Stimulated activated naive CD4-positive, alpha-beta T cell (primary cell): ENCODE measurements around the gene BASP1.
"Not testable (repeated sequence)": the region's sequence is repeated elsewhere in the genome, so short reads cannot be mapped to it uniquely, and the experiment has no call there.

Source experiments
- DNase-seq, 6 experiments: peaks; one replicate each; lab custom pipeline; 2025; lab: John Stamatoyannopoulos, UW

BASP1 gene

GRCh38 chr5:17223367-17224185 is 6.1 kb downstream of the BASP1 start:
- no peak for DNase-seq

- DNase-seq = no peak
Observed at GRCh38 chr5:17224858-17225511, 7.6 kb downstream of the BASP1 start.

- DNase-seq = no peak
Observed at GRCh38 chr5:17225520-17225919, 8.1 kb downstream of the BASP1 start.

- no peak for DNase-seq
Observed at GRCh38 chr5:17227868-17228267, 10.4 kb downstream of the BASP1 start.

GRCh38 chr5:17228821-17229291 is 11.4 kb downstream of the BASP1 start:
- DNase-seq = no peak

- DNase-seq = no peak
Observed at GRCh38 chr5:17229313-17229712, 11.9 kb downstream of the BASP1 start.

- no peak for DNase-seq
Observed at GRCh38 chr5:17230191-17230590, 12.8 kb downstream of the BASP1 start.

GRCh38 chr5:17230808-17231525 is 13.5 kb downstream of the BASP1 start:
- DNase-seq = no peak

GRCh38 chr5:17232405-17232804 is 15.0 kb downstream of the BASP1 start:
- no peak for DNase-seq

- no peak for DNase-seq
Observed at GRCh38 chr5:17233488-17233887, 16.1 kb downstream of the BASP1 start.

- no peak for DNase-seq
Observed at GRCh38 chr5:17234374-17234773, 16.9 kb downstream of the BASP1 start.

GRCh38 chr5:17235731-17236330 is 18.4 kb downstream of the BASP1 start:
- DNase-seq = no peak

- DNase-seq = no peak
Observed at GRCh38 chr5:17238521-17239041, 21.1 kb downstream of the BASP1 start.

GRCh38 chr5:17239953-17240352 is 22.5 kb downstream of the BASP1 start:
- DNase-seq = no peak

GRCh38 chr5:17240487-17240886 is 23.1 kb downstream of the BASP1 start:
- DNase-seq = no peak

GRCh38 chr5:17241635-17242034 is 24.2 kb downstream of the BASP1 start:
- no peak for DNase-seq

GRCh38 chr5:17243287-17244063 is 26.0 kb downstream of the BASP1 start:
- DNase-seq = no peak

- no peak for DNase-seq
Observed at GRCh38 chr5:17249029-17249634, 31.7 kb downstream of the BASP1 start.

GRCh38 chr5:17249841-17250240 is 32.4 kb downstream of the BASP1 start:
- not testable (repeated sequence) for DNase-seq

GRCh38 chr5:17252543-17252942 is 35.1 kb downstream of the BASP1 start:
- no peak for DNase-seq

GRCh38 chr5:17255471-17256021 is 38.1 kb downstream of the BASP1 start:
- DNase-seq = no peak
